WERI-Rb-1 (cell line): ENCODE data around the gene SMTNL1.

Source experiments
- DNase-seq: peaks from one replicate; pipeline ENCODE4 v3.0.0-alpha.2; 2020
- H3K27ac ChIP-seq: fragments of 250-450 bp; sonication (Bioruptor Pico); 2 replicates; pipeline ENCODE4 v1.5.1; 2020; ENCODE audit warnings: mild to moderate bottlenecking, moderate library complexity
- H3K27me3 ChIP-seq: fragments of 250-450 bp; sonication (Bioruptor Pico); 2 replicates; pipeline ENCODE4 v1.5.1; 2021; ENCODE audit warnings: mild to moderate bottlenecking, low read depth, moderate library complexity; ENCODE audit not compliant: insufficient read depth, severe bottlenecking
- H3K36me3 ChIP-seq: fragments of 250-450 bp; sonication (Bioruptor Pico); 2 replicates; pipeline ENCODE4 v1.5.1; 2020; ENCODE audit warnings: mild to moderate bottlenecking, moderate library complexity
- H3K4me3 ChIP-seq: 2 replicates; pipeline ENCODE4 v1.5.1; 2011; ENCODE audit warnings: low read depth, mild to moderate bottlenecking, control low read depth, low read length
- H3K9me3 ChIP-seq: fragments of 250-450 bp; sonication (Bioruptor Pico); 2 replicates; pipeline ENCODE4 v1.5.1; 2021; ENCODE audit warnings: mild to moderate bottlenecking, moderate library complexity; ENCODE audit not compliant: severe bottlenecking
- TF ChIP-seq, protein P1 (sequence below): IDR thresholded peaks from 2 replicates; pipeline ENCODE4 v1.5.1; 2011; ENCODE audit warnings: low read depth, mild to moderate bottlenecking, control low read depth, inconsistent platforms, low read length

SMTNL1 gene, protein sequence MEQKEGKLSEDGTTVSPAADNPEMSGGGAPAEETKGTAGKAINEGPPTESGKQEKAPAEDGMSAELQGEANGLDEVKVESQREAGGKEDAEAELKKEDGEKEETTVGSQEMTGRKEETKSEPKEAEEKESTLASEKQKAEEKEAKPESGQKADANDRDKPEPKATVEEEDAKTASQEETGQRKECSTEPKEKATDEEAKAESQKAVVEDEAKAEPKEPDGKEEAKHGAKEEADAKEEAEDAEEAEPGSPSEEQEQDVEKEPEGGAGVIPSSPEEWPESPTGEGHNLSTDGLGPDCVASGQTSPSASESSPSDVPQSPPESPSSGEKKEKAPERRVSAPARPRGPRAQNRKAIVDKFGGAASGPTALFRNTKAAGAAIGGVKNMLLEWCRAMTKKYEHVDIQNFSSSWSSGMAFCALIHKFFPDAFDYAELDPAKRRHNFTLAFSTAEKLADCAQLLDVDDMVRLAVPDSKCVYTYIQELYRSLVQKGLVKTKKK

DNA sequence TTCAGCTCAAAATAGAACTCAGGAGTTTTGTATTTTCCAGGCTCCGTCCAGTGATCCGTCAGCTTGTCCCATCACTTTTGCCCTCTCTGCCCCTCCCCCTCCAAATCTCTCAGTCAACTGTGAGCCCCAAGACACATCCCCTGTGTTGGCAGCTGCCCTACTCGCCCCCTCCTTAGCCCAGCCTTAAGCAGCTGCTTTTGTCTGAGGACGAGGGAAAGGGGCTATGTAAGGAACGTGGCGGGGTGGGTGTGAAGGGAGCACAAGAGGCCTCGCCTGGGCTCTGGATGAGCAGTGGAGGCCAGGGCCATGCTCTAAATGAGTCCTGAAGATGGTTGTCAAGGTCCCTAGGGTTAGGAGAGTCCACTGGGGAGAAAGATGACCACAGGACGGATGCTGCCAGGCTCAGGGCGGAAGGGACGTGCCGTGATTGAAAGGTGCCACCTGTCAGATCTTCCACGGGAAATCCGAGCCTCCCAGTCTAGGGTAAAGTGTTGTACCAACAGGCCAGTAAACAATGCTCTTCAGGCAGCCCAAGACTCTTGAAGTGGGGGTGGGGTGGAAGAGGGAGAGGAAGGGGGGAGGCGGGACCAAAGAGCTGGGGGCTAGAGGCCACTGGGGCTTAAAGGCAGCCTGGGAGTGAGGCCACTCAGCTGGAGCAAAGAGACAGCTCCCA lies at the start of gene SMTNL1:
TSS of gene SMTNL1 (plus strand) at position 649 of the 673 bp plus-strand sequence. CDS start 5,048 bp downstream, outside the sequence.
- Histone ChIP-seq H3K9me3 (no peaks in the 10 kb centered on the region), H3K27ac (no peak within 1 kb of the TSS), H3K27me3 (no peaks in the 10 kb centered on the region), H3K4me3 (no peak within 1 kb of the TSS), H3K36me3 (no peaks in the 10 kb centered on the region)
- no peak for DNase-seq
- TF ChIP-seq, protein P1, sequence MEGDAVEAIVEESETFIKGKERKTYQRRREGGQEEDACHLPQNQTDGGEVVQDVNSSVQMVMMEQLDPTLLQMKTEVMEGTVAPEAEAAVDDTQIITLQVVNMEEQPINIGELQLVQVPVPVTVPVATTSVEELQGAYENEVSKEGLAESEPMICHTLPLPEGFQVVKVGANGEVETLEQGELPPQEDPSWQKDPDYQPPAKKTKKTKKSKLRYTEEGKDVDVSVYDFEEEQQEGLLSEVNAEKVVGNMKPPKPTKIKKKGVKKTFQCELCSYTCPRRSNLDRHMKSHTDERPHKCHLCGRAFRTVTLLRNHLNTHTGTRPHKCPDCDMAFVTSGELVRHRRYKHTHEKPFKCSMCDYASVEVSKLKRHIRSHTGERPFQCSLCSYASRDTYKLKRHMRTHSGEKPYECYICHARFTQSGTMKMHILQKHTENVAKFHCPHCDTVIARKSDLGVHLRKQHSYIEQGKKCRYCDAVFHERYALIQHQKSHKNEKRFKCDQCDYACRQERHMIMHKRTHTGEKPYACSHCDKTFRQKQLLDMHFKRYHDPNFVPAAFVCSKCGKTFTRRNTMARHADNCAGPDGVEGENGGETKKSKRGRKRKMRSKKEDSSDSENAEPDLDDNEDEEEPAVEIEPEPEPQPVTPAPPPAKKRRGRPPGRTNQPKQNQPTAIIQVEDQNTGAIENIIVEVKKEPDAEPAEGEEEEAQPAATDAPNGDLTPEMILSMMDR: no peak

DNA sequence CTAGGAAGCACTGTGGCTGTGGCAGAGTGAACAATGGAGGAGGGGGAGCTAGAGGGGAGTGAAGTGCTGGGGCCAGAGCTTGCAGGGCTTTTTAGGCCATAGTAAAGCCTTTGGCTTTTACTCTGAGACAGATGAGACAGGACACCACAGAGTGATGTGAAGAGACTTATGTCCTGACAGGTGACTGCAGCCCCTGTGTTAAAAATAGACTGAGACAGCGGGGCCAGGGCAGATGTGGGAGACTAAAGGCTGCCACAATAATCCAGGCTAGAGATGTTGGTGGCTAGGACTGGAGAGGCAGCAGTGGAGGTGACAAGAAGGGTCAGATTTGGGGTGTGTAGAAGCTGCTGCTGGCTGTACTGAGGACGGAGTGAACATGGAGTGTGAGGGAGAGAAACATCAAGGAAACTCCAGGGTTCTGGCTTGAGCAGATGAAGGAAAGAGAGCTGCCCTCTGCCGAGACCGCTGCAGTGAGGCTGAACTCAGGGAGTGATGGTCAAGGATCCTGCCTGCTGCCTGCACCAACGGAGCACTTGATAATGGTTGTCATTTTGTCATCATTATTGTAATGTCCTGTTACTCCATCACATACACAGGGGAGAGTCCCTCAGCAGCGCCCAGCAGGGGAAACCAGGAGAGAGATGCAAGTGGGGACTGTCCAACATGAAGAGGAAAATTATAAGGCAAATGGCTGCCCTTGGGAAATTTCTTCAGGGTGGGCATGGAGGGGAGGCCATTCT lies 49.3 kb upstream of the SMTNL1 start:
- H3K4me3 ChIP-seq: no peak overlapping the region
- no peaks in the 10 kb centered on the region for H3K9me3 ChIP-seq
- no peaks in the 10 kb centered on the region for H3K36me3 ChIP-seq
- DNase-seq: no peak
- peaks cover 5% of the 10 kb centered on the region for H3K27me3 ChIP-seq
- no peak overlapping the region for H3K27ac ChIP-seq
- TF ChIP-seq, protein P1: no peak

DNA sequence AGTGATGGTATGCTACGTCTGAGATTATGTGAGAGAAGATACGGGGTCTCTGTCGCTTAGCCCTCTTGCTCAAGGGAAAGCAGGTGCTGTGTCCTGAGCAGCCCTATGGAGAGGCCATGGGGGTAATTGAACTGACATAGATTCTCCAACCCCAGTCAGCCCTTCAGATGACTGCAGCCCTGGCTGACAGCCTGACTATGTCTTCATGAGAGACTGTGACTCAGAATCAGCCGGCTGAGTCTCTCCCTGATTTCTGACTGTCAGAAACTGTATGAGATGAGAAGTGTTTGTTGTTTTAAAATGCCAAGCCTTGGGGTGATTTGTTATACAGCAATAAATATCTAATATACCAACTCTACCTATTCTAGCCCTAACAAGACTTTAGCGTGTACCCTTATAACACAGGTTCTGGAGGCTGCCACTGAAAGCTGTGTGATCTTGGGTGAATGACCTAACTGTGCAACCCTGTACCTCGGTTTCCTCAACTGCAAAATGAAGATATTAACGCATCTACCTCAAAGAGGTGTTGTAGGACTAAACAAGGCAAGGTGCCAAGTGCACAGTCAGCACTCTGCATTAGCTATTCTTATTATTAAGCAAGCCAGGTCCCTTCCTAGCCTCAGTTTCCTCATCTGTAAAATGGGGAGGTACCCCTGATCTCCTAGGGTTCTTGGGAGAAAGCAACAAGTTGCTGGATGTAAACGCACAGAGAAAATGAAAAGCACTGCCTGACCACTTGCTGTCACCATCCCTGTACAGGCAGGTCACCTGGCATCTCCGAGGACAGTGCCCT lies 46.7 kb upstream of the SMTNL1 start:
- H3K27ac ChIP-seq: no peak overlapping the region
- DNase-seq: no peak

DNA sequence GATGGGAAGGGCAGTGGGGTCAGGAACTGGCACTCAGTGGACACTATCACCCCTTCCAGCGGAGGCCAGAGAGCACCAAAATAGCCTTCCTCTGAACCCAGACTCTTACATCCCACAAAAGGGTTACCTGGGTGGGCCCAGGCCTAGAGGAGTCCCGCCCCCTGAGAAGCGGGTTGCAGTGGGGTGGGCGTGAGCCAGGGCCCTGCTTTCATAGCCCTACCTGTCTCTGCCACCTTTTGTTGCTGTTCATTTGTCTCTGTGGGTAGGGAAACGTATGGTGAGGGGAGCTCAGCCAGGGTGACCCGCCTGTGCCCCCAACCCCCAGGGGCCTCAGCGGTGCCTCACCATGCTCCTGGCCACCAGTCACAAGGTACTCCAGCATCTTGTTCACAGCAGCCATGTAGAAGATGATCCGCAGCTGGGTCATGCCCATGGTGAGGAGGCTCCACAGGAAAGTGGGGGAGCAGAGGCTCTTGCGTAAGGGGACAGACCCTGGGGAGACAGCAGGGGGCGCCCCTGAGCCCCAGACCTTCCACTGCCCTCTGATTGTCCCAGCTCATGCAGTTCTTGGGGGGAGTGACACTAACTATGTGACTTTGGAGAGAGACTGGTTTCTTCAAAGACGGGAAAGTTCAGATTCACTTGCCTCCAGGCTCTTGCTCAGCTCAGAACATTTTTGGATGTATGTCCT lies 45.9 kb upstream of the SMTNL1 start:
- Histone ChIP-seq H3K4me3 (no peak overlapping the region), H3K27me3 (no peaks in the 10 kb centered on the region), H3K27ac (no peak overlapping the region), H3K9me3 (no peaks in the 10 kb centered on the region), H3K36me3 (no peaks in the 10 kb centered on the region)
- TF ChIP-seq, protein P1: peak; percentile 93
- peak; percentile 64 for DNase-seq

More for the DNA sequence above, 46.7 kb upstream of the SMTNL1 start:
- H3K36me3 ChIP-seq: no peaks in the 10 kb centered on the region
- TF ChIP-seq, protein P1: no peak
- H3K9me3 ChIP-seq: no peaks in the 10 kb centered on the region
- H3K27me3 ChIP-seq: no peaks in the 10 kb centered on the region
- no peak overlapping the region for H3K4me3 ChIP-seq
